Measurements from ENCODE around the gene THAP3. TPM values are rescaled to one million over a fixed set of nuclear protein-coding genes. Genes with fewer than 3 reads are reported as not detected.
A peak's percentile ranks its signal among the peaks of the same experiment; 100 is the strongest.

THAP3 gene
- total RNA-seq: 10 to 100 TPM; 13.0 to 22.4 TPM
- 26.7 TPM for polyA plus RNA-seq (2013, experiment 1 of 2)
- polyA plus RNA-seq (2013, experiment 2 of 2): 23.5 TPM
- long read RNA-seq, experiment 1, partial matches to known transcripts: 6 of 9 reads
- long read RNA-seq, experiment 1, other reads (novel, unspliced or antisense): 2 of 9 reads
- long read RNA-seq, experiment 2, partial matches to known transcripts: 11 of 17 reads
- long read RNA-seq, experiment 2, other reads (novel, unspliced or antisense): 1 of 17 reads
- long read RNA-seq, experiment 3, partial matches to known transcripts: 16 of 28 reads
- long read RNA-seq, experiment 3, other reads (novel, unspliced or antisense): 6 of 28 reads
- long read RNA-seq, experiment 4, partial matches to known transcripts: 18 of 27 reads
- long read RNA-seq, experiment 4, other reads (novel, unspliced or antisense): 4 of 27 reads

- Histone ChIP-seq H3K36me3 (ENCODE audit: control insufficient read depth, insufficient read depth, low read length) (peaks cover 71% of the 10 kb centered on the region), H3K27ac (ENCODE audit: low read depth, low read length) (peak within 1 kb of the TSS; percentile 45), H3K9me3 (ENCODE audit: control insufficient read depth, low read length) (no peaks in the 10 kb centered on the region), H3K4me3 (ENCODE audit: low read length) (peak within 1 kb of the TSS; percentile 89), H3K27me3 (ENCODE audit: control insufficient read depth, insufficient read depth, low read length, poor library complexity, severe bottlenecking) (no peaks in the 10 kb centered on the region), H3K4me1 (ENCODE audit: control insufficient read depth, insufficient read depth, low read length) (no peaks in the 10 kb centered on the region), H3K9ac (ENCODE audit: extremely low read depth, low read length, poor library complexity, severe bottlenecking) (peak within 1 kb of the TSS; percentile 62)
- Mint-ChIP-seq H3K9me3 (peaks cover 4% of the 10 kb centered on the region), H3K27me3 (ENCODE audit: insufficient read depth) (no peaks in the 10 kb centered on the region), H3K36me3 (ENCODE audit: low read depth) (peaks cover 66% of the 10 kb centered on the region), H3K27ac (peak within 1 kb of the TSS; percentile 94), H3K4me1 (no peaks in the 10 kb centered on the region), H3K4me3 (peak within 1 kb of the TSS; percentile 76)
- peak; percentile 59 for TF ChIP-seq CTCF (conservative IDR thresholded peaks at IDR 0.05)
- peak; percentile 97 for DNase-seq
- WGBS, 2 experiments (ENCODE audit: insufficient coverage in 1 of 2, insufficient read length in 1 of 2): 4 to 20% methylated on average over 16 to 73 of the region's 73 CpGs
Observed at GRCh38 chr1:6624710-6625583, at the start of gene THAP3. TSS of gene THAP3 (plus strand) at chr1:6624868. CDS start at chr1:6625219, 351 bp downstream.

- Histone ChIP-seq H3K9me3 (ENCODE audit: control insufficient read depth, low read length) (no peaks in the 10 kb centered on the region), H3K4me3 (ENCODE audit: low read length) (no peak overlapping the region), H3K27me3 (ENCODE audit: control insufficient read depth, insufficient read depth, low read length, poor library complexity, severe bottlenecking) (no peaks in the 10 kb centered on the region), H3K27ac (ENCODE audit: low read depth, low read length) (no peak overlapping the region), H3K9ac (ENCODE audit: extremely low read depth, low read length, poor library complexity, severe bottlenecking) (no peak overlapping the region), H3K4me1 (ENCODE audit: control insufficient read depth, insufficient read depth, low read length) (peaks cover 13% of the 10 kb centered on the region), H3K36me3 (ENCODE audit: control insufficient read depth, insufficient read depth, low read length) (no peaks in the 10 kb centered on the region)
- Mint-ChIP-seq H3K4me1 (peaks cover 23% of the 10 kb centered on the region), H3K27ac (no peak overlapping the region), H3K9me3 (no peaks in the 10 kb centered on the region), H3K4me3 (no peak overlapping the region), H3K27me3 (ENCODE audit: insufficient read depth) (peaks cover under 1% of the 10 kb centered on the region), H3K36me3 (ENCODE audit: low read depth) (peaks cover 7% of the 10 kb centered on the region)
- TF ChIP-seq CTCF (conservative IDR thresholded peaks at IDR 0.05): no peak
- no peak for DNase-seq
- WGBS, 2 experiments (ENCODE audit: insufficient coverage in 1 of 2, insufficient read length in 1 of 2): 85 to 90% methylated on average over 6 of the region's 6 CpGs
Observed at GRCh38 chr1:6577831-6578525, 46.7 kb upstream of the THAP3 start.

Data from endodermal cell (in vitro differentiated cells).